ENCODE results near the gene DMXL1.

Gene DMXL1

DNA sequence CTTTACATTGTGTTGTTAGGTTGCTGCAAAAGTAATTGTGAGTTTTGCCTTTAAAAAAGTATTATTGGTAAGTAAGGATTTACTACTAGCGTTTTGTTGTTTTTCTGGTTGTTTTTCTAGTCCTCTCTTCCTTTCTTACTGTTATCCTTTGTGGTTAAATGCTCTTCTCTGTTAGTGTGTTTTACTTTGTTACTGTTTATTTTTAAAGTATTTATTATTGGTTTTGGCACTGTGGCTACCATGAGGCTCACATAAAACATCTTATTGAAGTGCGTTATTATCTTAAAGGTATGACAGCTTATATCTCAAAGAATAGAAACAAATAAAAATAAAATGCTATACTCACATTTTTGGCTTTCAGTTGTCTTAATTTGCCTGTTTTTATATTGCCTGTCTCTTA is 17.6 kb downstream of the DMXL1 start:
- ATAC-seq, result no peak

DNA sequence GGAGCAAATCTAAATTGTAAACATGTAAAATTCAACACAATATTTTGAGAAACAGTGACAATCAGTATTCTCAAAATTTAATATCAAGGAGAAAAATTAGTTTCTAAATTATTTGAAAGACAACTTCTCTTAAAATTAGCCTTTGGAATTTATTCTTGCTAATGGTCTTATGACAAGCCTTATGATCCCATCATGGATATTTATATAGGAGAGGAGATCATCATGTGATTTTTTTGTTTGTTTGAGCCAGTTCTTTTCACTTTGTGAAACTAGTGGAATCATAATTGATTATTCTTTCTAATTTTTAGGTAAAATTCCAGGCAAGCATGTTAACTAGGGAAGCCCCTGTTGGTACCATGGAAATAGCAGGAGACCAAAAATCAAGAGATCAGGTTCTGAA is 24.7 kb downstream of the DMXL1 start:
- no peak for ATAC-seq
- TF ChIP-seq ARNTL (CRISPR knock-in tag; IDR thresholded peaks at IDR 0.05; ENCODE audit: borderline replicate concordance, low read depth) (no peak), BACH2 (CRISPR knock-in tag; IDR thresholded peaks at IDR 0.05; ENCODE audit: borderline replicate concordance) (no peak), TCF4 (CRISPR knock-in tag; IDR thresholded peaks at IDR 0.05; ENCODE audit: borderline replicate concordance) (no peak), TOX (CRISPR knock-in tag; IDR thresholded peaks at IDR 0.05; ENCODE audit: borderline replicate concordance) (no peak)
- TF ChIP-seq, protein P1, sequence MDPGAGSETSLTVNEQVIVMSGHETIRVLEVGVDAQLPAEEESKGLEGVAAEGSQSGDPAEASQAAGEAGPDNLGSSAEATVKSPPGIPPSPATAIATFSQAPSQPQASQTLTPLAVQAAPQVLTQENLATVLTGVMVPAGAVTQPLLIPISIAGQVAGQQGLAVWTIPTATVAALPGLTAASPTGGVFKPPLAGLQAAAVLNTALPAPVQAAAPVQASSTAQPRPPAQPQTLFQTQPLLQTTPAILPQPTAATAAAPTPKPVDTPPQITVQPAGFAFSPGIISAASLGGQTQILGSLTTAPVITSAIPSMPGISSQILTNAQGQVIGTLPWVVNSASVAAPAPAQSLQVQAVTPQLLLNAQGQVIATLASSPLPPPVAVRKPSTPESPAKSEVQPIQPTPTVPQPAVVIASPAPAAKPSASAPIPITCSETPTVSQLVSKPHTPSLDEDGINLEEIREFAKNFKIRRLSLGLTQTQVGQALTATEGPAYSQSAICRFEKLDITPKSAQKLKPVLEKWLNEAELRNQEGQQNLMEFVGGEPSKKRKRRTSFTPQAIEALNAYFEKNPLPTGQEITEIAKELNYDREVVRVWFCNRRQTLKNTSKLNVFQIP (CRISPR knock-in tag; IDR thresholded peaks at IDR 0.05; ENCODE audit: borderline replicate concordance, low read depth), result no peak

More for the DNA sequence above, 17.6 kb downstream of the DMXL1 start:
- TF ChIP-seq ZNF70 (CRISPR knock-in tag; IDR thresholded peaks at IDR 0.05), result no peak
- no peak for TF ChIP-seq ZNF565 (CRISPR knock-in tag; conservative IDR thresholded peaks at IDR 0.05; ENCODE audit: low read depth)
- TF ChIP-seq, protein P2, sequence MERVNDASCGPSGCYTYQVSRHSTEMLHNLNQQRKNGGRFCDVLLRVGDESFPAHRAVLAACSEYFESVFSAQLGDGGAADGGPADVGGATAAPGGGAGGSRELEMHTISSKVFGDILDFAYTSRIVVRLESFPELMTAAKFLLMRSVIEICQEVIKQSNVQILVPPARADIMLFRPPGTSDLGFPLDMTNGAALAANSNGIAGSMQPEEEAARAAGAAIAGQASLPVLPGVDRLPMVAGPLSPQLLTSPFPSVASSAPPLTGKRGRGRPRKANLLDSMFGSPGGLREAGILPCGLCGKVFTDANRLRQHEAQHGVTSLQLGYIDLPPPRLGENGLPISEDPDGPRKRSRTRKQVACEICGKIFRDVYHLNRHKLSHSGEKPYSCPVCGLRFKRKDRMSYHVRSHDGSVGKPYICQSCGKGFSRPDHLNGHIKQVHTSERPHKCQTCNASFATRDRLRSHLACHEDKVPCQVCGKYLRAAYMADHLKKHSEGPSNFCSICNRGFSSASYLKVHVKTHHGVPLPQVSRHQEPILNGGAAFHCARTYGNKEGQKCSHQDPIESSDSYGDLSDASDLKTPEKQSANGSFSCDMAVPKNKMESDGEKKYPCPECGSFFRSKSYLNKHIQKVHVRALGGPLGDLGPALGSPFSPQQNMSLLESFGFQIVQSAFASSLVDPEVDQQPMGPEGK (CRISPR knock-in tag; IDR thresholded peaks at IDR 0.05; ENCODE audit: borderline replicate concordance), result no peak
- no peak for TF ChIP-seq ZFP30 (CRISPR knock-in tag; IDR thresholded peaks at IDR 0.05)
- no peak for TF ChIP-seq TCF4 (CRISPR knock-in tag; IDR thresholded peaks at IDR 0.05; ENCODE audit: borderline replicate concordance)
- no peak for TF ChIP-seq TOX (CRISPR knock-in tag; IDR thresholded peaks at IDR 0.05; ENCODE audit: borderline replicate concordance)
- TF ChIP-seq OSR1 (CRISPR knock-in tag; IDR thresholded peaks at IDR 0.05), result no peak
- TF ChIP-seq, protein P3, sequence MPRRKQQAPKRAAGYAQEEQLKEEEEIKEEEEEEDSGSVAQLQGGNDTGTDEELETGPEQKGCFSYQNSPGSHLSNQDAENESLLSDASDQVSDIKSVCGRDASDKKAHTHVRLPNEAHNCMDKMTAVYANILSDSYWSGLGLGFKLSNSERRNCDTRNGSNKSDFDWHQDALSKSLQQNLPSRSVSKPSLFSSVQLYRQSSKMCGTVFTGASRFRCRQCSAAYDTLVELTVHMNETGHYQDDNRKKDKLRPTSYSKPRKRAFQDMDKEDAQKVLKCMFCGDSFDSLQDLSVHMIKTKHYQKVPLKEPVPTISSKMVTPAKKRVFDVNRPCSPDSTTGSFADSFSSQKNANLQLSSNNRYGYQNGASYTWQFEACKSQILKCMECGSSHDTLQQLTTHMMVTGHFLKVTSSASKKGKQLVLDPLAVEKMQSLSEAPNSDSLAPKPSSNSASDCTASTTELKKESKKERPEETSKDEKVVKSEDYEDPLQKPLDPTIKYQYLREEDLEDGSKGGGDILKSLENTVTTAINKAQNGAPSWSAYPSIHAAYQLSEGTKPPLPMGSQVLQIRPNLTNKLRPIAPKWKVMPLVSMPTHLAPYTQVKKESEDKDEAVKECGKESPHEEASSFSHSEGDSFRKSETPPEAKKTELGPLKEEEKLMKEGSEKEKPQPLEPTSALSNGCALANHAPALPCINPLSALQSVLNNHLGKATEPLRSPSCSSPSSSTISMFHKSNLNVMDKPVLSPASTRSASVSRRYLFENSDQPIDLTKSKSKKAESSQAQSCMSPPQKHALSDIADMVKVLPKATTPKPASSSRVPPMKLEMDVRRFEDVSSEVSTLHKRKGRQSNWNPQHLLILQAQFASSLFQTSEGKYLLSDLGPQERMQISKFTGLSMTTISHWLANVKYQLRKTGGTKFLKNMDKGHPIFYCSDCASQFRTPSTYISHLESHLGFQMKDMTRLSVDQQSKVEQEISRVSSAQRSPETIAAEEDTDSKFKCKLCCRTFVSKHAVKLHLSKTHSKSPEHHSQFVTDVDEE (CRISPR knock-in tag; IDR thresholded peaks at IDR 0.05), result no peak
- TF ChIP-seq GLIS3 (CRISPR knock-in tag; IDR thresholded peaks at IDR 0.05), result no peak
- no peak for TF ChIP-seq BACH2 (CRISPR knock-in tag; IDR thresholded peaks at IDR 0.05; ENCODE audit: borderline replicate concordance)
- TF ChIP-seq ZFP3 (CRISPR knock-in tag; IDR thresholded peaks at IDR 0.05), result no peak
- TF ChIP-seq, protein P1 (CRISPR knock-in tag; IDR thresholded peaks at IDR 0.05; ENCODE audit: borderline replicate concordance, low read depth), result no peak
- TF ChIP-seq ZNF8 (CRISPR knock-in tag; IDR thresholded peaks at IDR 0.05), result no peak
- TF ChIP-seq ESRRG (CRISPR knock-in tag; IDR thresholded peaks at IDR 0.05), result no peak
- TF ChIP-seq, protein P4, sequence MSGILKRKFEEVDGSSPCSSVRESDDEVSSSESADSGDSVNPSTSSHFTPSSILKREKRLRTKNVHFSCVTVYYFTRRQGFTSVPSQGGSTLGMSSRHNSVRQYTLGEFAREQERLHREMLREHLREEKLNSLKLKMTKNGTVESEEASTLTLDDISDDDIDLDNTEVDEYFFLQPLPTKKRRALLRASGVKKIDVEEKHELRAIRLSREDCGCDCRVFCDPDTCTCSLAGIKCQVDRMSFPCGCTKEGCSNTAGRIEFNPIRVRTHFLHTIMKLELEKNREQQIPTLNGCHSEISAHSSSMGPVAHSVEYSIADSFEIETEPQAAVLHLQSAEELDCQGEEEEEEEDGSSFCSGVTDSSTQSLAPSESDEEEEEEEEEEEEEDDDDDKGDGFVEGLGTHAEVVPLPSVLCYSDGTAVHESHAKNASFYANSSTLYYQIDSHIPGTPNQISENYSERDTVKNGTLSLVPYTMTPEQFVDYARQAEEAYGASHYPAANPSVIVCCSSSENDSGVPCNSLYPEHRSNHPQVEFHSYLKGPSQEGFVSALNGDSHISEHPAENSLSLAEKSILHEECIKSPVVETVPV (CRISPR knock-in tag; IDR thresholded peaks at IDR 0.05), result no peak
- TF ChIP-seq ARNTL (CRISPR knock-in tag; IDR thresholded peaks at IDR 0.05; ENCODE audit: borderline replicate concordance, low read depth), result no peak
- no peak for TF ChIP-seq ISL1 (CRISPR knock-in tag; IDR thresholded peaks at IDR 0.05)
- no peak for TF ChIP-seq CSDC2 (CRISPR knock-in tag; IDR thresholded peaks at IDR 0.05)

DNA sequence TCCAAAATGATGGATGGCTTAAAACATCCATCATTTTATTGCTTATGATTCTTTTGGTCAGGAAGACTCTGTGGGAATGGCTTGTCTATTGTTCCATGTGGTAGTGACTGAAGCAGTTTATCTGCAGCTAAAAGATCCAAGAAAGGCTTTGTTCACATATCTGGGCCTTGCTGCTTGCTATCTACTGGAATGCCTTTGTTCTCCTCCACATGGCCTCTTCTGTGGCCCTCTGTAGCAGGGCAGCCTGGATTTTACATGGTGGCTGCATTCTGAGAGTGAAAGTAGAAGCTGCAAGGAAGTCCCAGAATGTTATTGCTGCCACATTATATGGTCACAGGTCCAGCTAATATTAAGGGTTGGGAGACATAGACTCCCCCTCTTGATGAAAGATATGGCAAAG is 35.1 kb downstream of the DMXL1 start:
- TF ChIP-seq BACH2 (CRISPR knock-in tag; IDR thresholded peaks at IDR 0.05; ENCODE audit: borderline replicate concordance), result no peak
- TF ChIP-seq ARNTL (CRISPR knock-in tag; IDR thresholded peaks at IDR 0.05; ENCODE audit: borderline replicate concordance, low read depth), result no peak
- no peak for TF ChIP-seq ZNF8 (CRISPR knock-in tag; IDR thresholded peaks at IDR 0.05)
- TF ChIP-seq, protein P5, sequence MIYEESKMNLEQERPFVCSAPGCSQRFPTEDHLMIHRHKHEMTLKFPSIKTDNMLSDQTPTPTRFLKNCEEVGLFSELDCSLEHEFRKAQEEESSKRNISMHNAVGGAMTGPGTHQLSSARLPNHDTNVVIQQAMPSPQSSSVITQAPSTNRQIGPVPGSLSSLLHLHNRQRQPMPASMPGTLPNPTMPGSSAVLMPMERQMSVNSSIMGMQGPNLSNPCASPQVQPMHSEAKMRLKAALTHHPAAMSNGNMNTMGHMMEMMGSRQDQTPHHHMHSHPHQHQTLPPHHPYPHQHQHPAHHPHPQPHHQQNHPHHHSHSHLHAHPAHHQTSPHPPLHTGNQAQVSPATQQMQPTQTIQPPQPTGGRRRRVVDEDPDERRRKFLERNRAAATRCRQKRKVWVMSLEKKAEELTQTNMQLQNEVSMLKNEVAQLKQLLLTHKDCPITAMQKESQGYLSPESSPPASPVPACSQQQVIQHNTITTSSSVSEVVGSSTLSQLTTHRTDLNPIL (CRISPR knock-in tag; IDR thresholded peaks at IDR 0.05; ENCODE audit: low read depth), result no peak
- no peak for TF ChIP-seq ZNF565 (CRISPR knock-in tag; conservative IDR thresholded peaks at IDR 0.05; ENCODE audit: low read depth)
- no peak for TF ChIP-seq ESRRG (CRISPR knock-in tag; IDR thresholded peaks at IDR 0.05)
- no peak for TF ChIP-seq GLIS3 (CRISPR knock-in tag; IDR thresholded peaks at IDR 0.05)
- no peak for TF ChIP-seq OSR1 (CRISPR knock-in tag; IDR thresholded peaks at IDR 0.05)
- TF ChIP-seq, protein P1 (CRISPR knock-in tag; IDR thresholded peaks at IDR 0.05; ENCODE audit: borderline replicate concordance, low read depth), result no peak
- TF ChIP-seq, protein P4 (CRISPR knock-in tag; IDR thresholded peaks at IDR 0.05), result no peak
- TF ChIP-seq PPARA (CRISPR knock-in tag; IDR thresholded peaks at IDR 0.05; ENCODE audit: borderline replicate concordance), result no peak
- TF ChIP-seq ZFP30 (CRISPR knock-in tag; IDR thresholded peaks at IDR 0.05), result no peak
- TF ChIP-seq TOX (CRISPR knock-in tag; IDR thresholded peaks at IDR 0.05; ENCODE audit: borderline replicate concordance), result no peak
- ATAC-seq, result no peak
